Lower lobe of right lung (tissue), 2 donors: Measurements from ENCODE around the gene C3orf70. TPM values are rescaled to one million over a fixed set of nuclear protein-coding genes. Genes with fewer than 3 reads are reported as not detected.

Source experiments
- ATAC-seq, 2 donors: fragments of 200-7000 bp; cut with Tn5 transposase; one replicate each; pipeline ENCODE4 v1.9.1; 2020 to 2022; ENCODE audit warnings: mild to moderate bottlenecking in 2 of 2, moderate library complexity in 2 of 2
- DNase-seq: peaks from one replicate; pipeline ENCODE4 v3.0.0-alpha.2; 2020
- H3K27ac ChIP-seq: fragments of 200-600 bp; one replicate; pipeline ENCODE4 v1.8.0; 2022
- H3K27me3 ChIP-seq: fragments of 200-600 bp; one replicate; pipeline ENCODE4 v1.8.0; 2022; ENCODE audit warnings: low read depth
- H3K36me3 ChIP-seq: fragments of 200-600 bp; one replicate; pipeline ENCODE4 v1.8.0; 2022; ENCODE audit warnings: mild to moderate bottlenecking
- H3K4me1 ChIP-seq: fragments of 200-600 bp; one replicate; pipeline ENCODE4 v1.8.0; 2022
- H3K4me3 ChIP-seq: fragments of 200-600 bp; one replicate; pipeline ENCODE4 v1.8.0; 2022; ENCODE audit warnings: mild to moderate bottlenecking
- H3K9me3 ChIP-seq: fragments of 200-600 bp; one replicate; pipeline ENCODE4 v1.8.0; 2022
- intact Hi-C: fragments of 100-400 bp; cut with DNase I; formaldehyde crosslinking; loops from one replicate; pipeline ENCODE4 v1.11.0; 2022
- total RNA-seq: library from RNA; stranded (reverse); fragmentation: NEBNext Ultra II Directional; extraction: Animal tissue kit (Norgen Biotek cat#: 25700); gene quantifications from one replicate; pipeline ENCODE4 v1.2.1, GENCODE V29; 2021
- TF ChIP-seq, protein P1 (sequence below): fragments of 200-600 bp; IDR thresholded peaks from one replicate; pipeline ENCODE4 v1.8.0; 2022; ENCODE audit warnings: antibody characterized with exemption, mild to moderate bottlenecking
- donor health status: DM: no; HTN: yes; CAD: no; lungs with severe emphysema.

The C3orf70 gene
- total RNA-seq, 1 donor from 2014 or later: 3.2 TPM

DNA sequence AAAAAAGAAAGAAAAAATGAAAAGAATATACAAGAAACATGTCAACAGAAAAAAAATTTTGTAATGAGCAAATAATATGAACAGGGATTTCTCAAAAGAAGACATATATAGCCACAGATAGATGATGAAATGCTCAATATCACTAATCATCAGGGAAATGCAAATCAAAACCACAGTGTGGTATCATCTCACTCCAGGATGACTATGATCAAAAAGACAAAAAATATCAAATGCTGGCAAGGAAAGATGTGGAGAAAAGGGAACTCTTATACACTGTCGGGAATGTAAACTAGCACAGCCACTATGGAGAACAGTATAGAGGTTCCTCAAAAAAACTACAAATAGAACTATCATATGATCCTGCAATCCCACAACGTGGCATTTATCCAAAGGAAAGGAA is 94.1 kb downstream of the C3orf70 start:
- intact Hi-C loops: no loop called here
- ATAC-seq (no peak), DNase-seq (no peak)
- H3K4me1 ChIP-seq: no peaks in the 10 kb centered on the region
- H3K27ac ChIP-seq: no peak overlapping the region
- peaks cover 2% of the 10 kb centered on the region for H3K36me3 ChIP-seq
- no peak overlapping the region for H3K4me3 ChIP-seq
- H3K27me3 ChIP-seq: no peaks in the 10 kb centered on the region
- peaks cover 21% of the 10 kb centered on the region for H3K9me3 ChIP-seq
- TF ChIP-seq, protein P1, sequence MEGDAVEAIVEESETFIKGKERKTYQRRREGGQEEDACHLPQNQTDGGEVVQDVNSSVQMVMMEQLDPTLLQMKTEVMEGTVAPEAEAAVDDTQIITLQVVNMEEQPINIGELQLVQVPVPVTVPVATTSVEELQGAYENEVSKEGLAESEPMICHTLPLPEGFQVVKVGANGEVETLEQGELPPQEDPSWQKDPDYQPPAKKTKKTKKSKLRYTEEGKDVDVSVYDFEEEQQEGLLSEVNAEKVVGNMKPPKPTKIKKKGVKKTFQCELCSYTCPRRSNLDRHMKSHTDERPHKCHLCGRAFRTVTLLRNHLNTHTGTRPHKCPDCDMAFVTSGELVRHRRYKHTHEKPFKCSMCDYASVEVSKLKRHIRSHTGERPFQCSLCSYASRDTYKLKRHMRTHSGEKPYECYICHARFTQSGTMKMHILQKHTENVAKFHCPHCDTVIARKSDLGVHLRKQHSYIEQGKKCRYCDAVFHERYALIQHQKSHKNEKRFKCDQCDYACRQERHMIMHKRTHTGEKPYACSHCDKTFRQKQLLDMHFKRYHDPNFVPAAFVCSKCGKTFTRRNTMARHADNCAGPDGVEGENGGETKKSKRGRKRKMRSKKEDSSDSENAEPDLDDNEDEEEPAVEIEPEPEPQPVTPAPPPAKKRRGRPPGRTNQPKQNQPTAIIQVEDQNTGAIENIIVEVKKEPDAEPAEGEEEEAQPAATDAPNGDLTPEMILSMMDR: no peak

DNA sequence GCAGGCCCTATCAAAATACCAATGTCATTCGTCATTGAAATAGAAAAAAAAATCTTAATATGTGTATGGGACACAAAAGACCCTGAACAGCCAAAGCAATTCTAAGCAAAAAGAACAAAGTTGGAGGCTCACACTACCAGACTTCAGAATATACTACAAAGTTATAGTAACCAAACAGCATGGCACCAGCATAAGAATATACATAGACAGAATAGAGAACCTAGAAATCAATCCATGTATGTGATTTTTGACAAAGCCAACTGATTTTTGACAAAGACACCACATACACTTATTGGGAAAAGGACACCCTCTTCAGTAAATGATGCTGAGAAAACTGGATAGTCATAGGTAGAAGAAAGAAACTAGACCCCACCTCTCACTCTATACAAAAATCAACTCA is 95.0 kb downstream of the C3orf70 start:
- TF ChIP-seq, protein P1: no peak
- intact Hi-C loops: no loop called here
- H3K4me1 ChIP-seq: no peaks in the 10 kb centered on the region

GRCh38 chr3:185056908-185057307 is 96.0 kb downstream of the C3orf70 start:
- H3K36me3 ChIP-seq: peaks cover 21% of the 10 kb centered on the region
- ATAC-seq: no peak
- TF ChIP-seq, protein P1: no peak

More for the DNA sequence above, 95.0 kb downstream of the C3orf70 start:
- Histone ChIP-seq H3K9me3 (peaks cover 21% of the 10 kb centered on the region), H3K27me3 (no peaks in the 10 kb centered on the region), H3K36me3 (peaks cover 11% of the 10 kb centered on the region), H3K27ac (no peak overlapping the region), H3K4me3 (no peak overlapping the region)
- ATAC-seq (no peak), DNase-seq (no peak)

DNA sequence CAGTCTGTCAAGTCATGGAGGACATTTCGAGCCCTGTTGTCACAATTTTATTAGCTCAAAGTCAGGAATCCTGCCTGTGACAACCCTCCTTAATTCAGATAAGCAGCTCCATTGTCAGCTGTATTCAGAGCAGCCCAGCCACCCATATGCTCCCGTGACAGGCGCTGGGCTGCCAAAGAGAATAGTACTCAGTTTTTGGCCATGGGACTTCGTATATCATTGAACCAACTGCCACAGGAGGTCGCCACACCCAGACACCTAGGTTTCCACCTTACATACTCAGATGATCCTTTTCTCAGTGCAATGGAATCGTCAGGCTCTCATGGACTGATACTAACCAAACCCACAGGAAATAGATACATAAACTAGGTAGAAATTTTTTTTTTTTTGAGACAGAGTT is 100.2 kb downstream of the C3orf70 start:
- no peak overlapping the region for H3K27ac ChIP-seq
- H3K4me1 ChIP-seq: no peaks in the 10 kb centered on the region
- TF ChIP-seq, protein P1: no peak
- ATAC-seq: no peak
- H3K27me3 ChIP-seq: no peaks in the 10 kb centered on the region
- no peak for DNase-seq
- intact Hi-C loops: no loop called here
- no peak overlapping the region for H3K4me3 ChIP-seq
- H3K36me3 ChIP-seq: peaks cover 60% of the 10 kb centered on the region
- H3K9me3 ChIP-seq: peaks cover 18% of the 10 kb centered on the region

More at GRCh38 chr3:185056908-185057307, 96.0 kb downstream of the C3orf70 start:
- H3K27me3 ChIP-seq: no peaks in the 10 kb centered on the region
- peaks cover 21% of the 10 kb centered on the region for H3K9me3 ChIP-seq
- intact Hi-C loops: no loop called here
- no peak for DNase-seq
- H3K4me1 ChIP-seq: no peaks in the 10 kb centered on the region
- H3K27ac ChIP-seq: no peak overlapping the region
- H3K4me3 ChIP-seq: no peak overlapping the region

DNA sequence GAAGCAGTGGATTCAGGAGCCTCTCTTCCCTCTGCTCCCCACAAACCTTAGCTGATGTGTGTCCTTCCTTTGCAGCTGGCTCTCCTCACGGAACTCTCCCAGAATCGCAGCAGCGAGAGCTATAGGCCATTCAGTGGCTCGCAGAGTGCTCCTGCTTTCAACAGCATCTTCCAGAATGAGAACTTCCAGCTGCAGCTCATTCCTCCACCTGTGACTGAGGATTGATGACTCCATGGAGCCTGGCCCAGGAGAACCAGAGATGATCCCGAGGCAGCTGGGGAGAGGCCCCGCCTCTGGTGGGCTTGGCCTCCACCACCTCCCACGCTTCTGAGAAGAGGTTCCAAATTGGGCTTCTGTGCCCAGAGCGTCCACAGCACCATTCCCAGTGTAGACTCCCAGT is 101.1 kb downstream of the C3orf70 start:
- H3K36me3 ChIP-seq: peaks cover 60% of the 10 kb centered on the region
- no peak for ATAC-seq
- H3K4me1 ChIP-seq: peaks cover 2% of the 10 kb centered on the region
- no peak for DNase-seq
- H3K27me3 ChIP-seq: no peaks in the 10 kb centered on the region
- no peak overlapping the region for H3K27ac ChIP-seq
- no peak overlapping the region for H3K4me3 ChIP-seq
- intact Hi-C loops: no loop called here
- H3K9me3 ChIP-seq: peaks cover 10% of the 10 kb centered on the region
- TF ChIP-seq, protein P1: no peak

- intact Hi-C loops: no loop called here
- Histone ChIP-seq H3K4me3 (no peak overlapping the region), H3K36me3 (peaks cover 60% of the 10 kb centered on the region), H3K9me3 (no peaks in the 10 kb centered on the region), H3K27ac (no peak overlapping the region), H3K4me1 (peaks cover 19% of the 10 kb centered on the region), H3K27me3 (no peaks in the 10 kb centered on the region)
- TF ChIP-seq, protein P1: no peak
- ATAC-seq (no peak), DNase-seq (no peak)
Observed at GRCh38 chr3:185049710-185050109, 103.2 kb downstream of the C3orf70 start.
